CD4-positive, alpha-beta memory T cell (primary cell): ENCODE data around the gene SLC47A2. TPM values are rescaled to one million over a fixed set of nuclear protein-coding genes. Genes with fewer than 3 reads are reported as not detected.
A peak's percentile ranks its signal among the peaks of the same experiment; 100 is the strongest.
"Not testable (repeated sequence)": the region's sequence is repeated elsewhere in the genome, so short reads cannot be mapped to it uniquely, and the experiment has no call there.

Experiments
- CTCF ChIA-PET: fragments of 350-600 bp; sonication (Branson Sonifier 250); formaldehyde crosslinking; loops from one replicate; lab custom pipeline; 2021; ENCODE audit warnings: inconsistent platforms; ENCODE audit not compliant: partially characterized antibody; lab: Charles Lee
- POLR2A ChIA-PET: fragments of 350-600 bp; sonication (Branson Sonifier 250); formaldehyde crosslinking; loops from one replicate; lab custom pipeline; 2021; ENCODE audit not compliant: partially characterized antibody; lab: Charles Lee
- DNase-seq, 5 donors: peaks; one replicate each; pipeline versions ENCODE4 v3.0.0 to v3.0.0-alpha.2; 2020 to 2022; ENCODE audit warnings: mixed read lengths in 1 of 5
- H3K27ac ChIP-seq: one replicate; pipeline ENCODE4 v1.7.0; 2013; ENCODE audit warnings: low read depth, low read length
- H3K27me3 ChIP-seq: 2 replicates; pipeline ENCODE4 v1.7.0; 2013; ENCODE audit warnings: mild to moderate bottlenecking, low read length, moderate library complexity; ENCODE audit not compliant: insufficient read depth
- H3K36me3 ChIP-seq: 2 replicates; pipeline ENCODE4 v1.7.0; 2013; ENCODE audit warnings: mild to moderate bottlenecking, low read length, moderate library complexity; ENCODE audit not compliant: insufficient read depth
- H3K4me1 ChIP-seq: 2 replicates; pipeline ENCODE4 v1.7.0; 2013; ENCODE audit warnings: mild to moderate bottlenecking, low read length, moderate library complexity; ENCODE audit not compliant: insufficient read depth
- H3K4me3 ChIP-seq, 2 donors: one replicate each; pipeline ENCODE4 v1.7.0; 2013; ENCODE audit warnings: low read length in 2 of 2, mild to moderate bottlenecking in 1 of 2
- H3K9me3 ChIP-seq, 2 donors: one replicate each; pipeline ENCODE4 v1.7.0; 2013; ENCODE audit warnings: low read length in 2 of 2, control low read depth in 1 of 2; ENCODE audit not compliant: control insufficient read depth in 1 of 2
- H3K27ac Mint-ChIP-seq, 7 donors: one replicate each; pipeline ENCODE4 v1.8.0; 2020 to 2021; ENCODE audit warnings: mixed read lengths in 7 of 7, mild to moderate bottlenecking in 6 of 7, inconsistent platforms in 3 of 7, moderate library complexity in 3 of 7
- H3K27me3 Mint-ChIP-seq, 2 donors: one replicate each; pipeline ENCODE4 v1.8.0; 2020 to 2021; ENCODE audit warnings: mixed read lengths in 2 of 2
- H3K36me3 Mint-ChIP-seq, 2 donors: one replicate each; pipeline ENCODE4 v1.8.0; 2020 to 2021; ENCODE audit warnings: mixed read lengths in 2 of 2, inconsistent platforms in 1 of 2, mild to moderate bottlenecking in 1 of 2
- H3K4me1 Mint-ChIP-seq, 4 donors: one replicate each; pipeline ENCODE4 v1.8.0; 2020 to 2021; ENCODE audit warnings: mixed read lengths in 4 of 4, mild to moderate bottlenecking in 1 of 4
- H3K4me3 Mint-ChIP-seq, 8 donors: one replicate each; pipeline ENCODE4 v1.8.0; 2020 to 2021; ENCODE audit warnings: mixed read lengths in 8 of 8, mild to moderate bottlenecking in 7 of 8, moderate library complexity in 6 of 8, inconsistent platforms in 3 of 8
- H3K9me3 Mint-ChIP-seq, 8 donors: one replicate each; pipeline ENCODE4 v1.8.0; 2020 to 2021; ENCODE audit warnings: mixed read lengths in 8 of 8, mild to moderate bottlenecking in 5 of 8, inconsistent platforms in 3 of 8, moderate library complexity in 1 of 8
- intact Hi-C: fragments of 100-400 bp; cut with micrococcal nuclease; formaldehyde crosslinking; loops from one replicate; pipeline ENCODE4 v1.15.1; 2023
- polyA plus RNA-seq, 2 donors: library from polyadenylated mRNA; unstranded; fragments of 300-500 nt; fragmentation: Illumina TruSeq; gene quantifications; one replicate each; pipeline ENCODE4 v1.2.3, GENCODE V29; 2021
- total RNA-seq, 2 experiments: library from RNA; stranded (reverse); gene quantifications; one replicate each; pipeline ENCODE4 v1.2.3, GENCODE V29; 2021

SLC47A2 gene
- total and polyA plus RNA-seq, 4 experiments from 2014 or later: not detected

DNA sequence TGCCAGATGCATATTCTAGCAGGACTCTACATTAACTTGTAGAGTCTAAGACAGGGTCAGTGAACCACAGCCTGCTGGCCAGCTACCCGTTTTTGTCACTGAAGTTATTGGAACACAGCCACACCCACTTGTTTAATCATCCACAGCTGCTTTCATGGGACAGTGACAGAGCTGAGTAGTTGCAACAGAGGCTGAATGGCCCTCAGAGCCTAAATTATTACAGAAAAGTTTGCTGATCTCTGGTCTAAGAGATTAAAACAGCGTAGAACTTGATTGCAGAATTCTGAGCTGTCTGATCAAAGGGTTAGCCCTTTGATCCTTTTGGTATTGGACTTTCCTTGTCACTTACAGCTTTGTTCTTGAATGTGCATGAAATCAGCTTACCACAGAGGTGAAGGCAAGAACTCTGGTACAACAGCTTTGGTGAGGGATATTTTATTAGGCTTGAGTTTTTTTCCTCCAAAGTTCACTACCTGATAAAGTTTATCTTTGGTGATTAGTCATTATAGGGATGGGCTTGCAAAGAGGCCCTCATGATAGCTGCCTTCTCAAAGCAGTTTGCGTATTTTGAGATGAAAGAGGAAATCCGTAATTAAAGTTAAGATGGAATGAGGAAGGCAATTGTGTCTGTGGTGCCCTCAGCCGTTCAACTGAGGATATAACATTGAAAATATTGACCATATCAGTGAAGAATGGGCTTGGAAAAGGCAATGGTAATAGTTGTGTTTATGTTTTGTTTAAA is 44.2 kb downstream of the SLC47A2 start:
- intact Hi-C loops: no loop called here
- no peaks in the 10 kb centered on the region for H3K4me1 ChIP-seq
- no peaks in the 10 kb centered on the region for H3K27me3 Mint-ChIP-seq
- POLR2A ChIA-PET: interaction anchor here (1.0 kb wide), 1 partner anchor 24 kb away, joined by 4 read pairs; no protein-coding TSS in a partner anchor
- H3K4me3 ChIP-seq: no peak overlapping the region
- no peaks in the 10 kb centered on the region for H3K27me3 ChIP-seq
- H3K4me1 Mint-ChIP-seq: peaks cover 0 to 3% (median 0%) of the 10 kb centered on the region in 4 donors
- peak overlapping the region in 1 of 7 donors; percentile 64 for H3K27ac Mint-ChIP-seq
- H3K9me3 ChIP-seq: no peaks in the 10 kb centered on the region
- H3K9me3 Mint-ChIP-seq: no peaks in the 10 kb centered on the region
- no peak for DNase-seq
- CTCF ChIA-PET: interaction anchor here (0.6 to 2.1 kb wide), 4 partner anchors 24 to 320 kb away, joined by 4 to 5 read pairs (median 4); partner anchors contain the start of gene ALDH3A2
- H3K36me3 Mint-ChIP-seq: peaks cover 39 to 48% of the 10 kb centered on the region in 2 donors
- no peak overlapping the region for H3K4me3 Mint-ChIP-seq
- no peak overlapping the region for H3K27ac ChIP-seq
- peaks cover 13% of the 10 kb centered on the region for H3K36me3 ChIP-seq

GRCh38 chr17:19671433-19671832 is 45.0 kb downstream of the SLC47A2 start:
- no peak for DNase-seq
- H3K9me3 ChIP-seq: no peaks in the 10 kb centered on the region
- H3K36me3 ChIP-seq: peaks cover 13% of the 10 kb centered on the region
- no peaks in the 10 kb centered on the region for H3K4me1 ChIP-seq
- CTCF ChIA-PET: interaction anchor here (1.4 to 2.1 kb wide), 3 partner anchors 23 to 95 kb away, joined by 4 to 5 read pairs (median 4); partner anchors contain the start of gene ALDH3A2
- intact Hi-C loops: no loop called here
- H3K36me3 Mint-ChIP-seq: peaks cover 34 to 47% of the 10 kb centered on the region in 2 donors
- no peaks in the 10 kb centered on the region for H3K27me3 ChIP-seq
- no peaks in the 10 kb centered on the region for H3K27me3 Mint-ChIP-seq
- no peak overlapping the region for H3K4me3 Mint-ChIP-seq
- no peak overlapping the region for H3K4me3 ChIP-seq
- H3K27ac Mint-ChIP-seq: no peak overlapping the region
- H3K9me3 Mint-ChIP-seq: no peaks in the 10 kb centered on the region
- no peak overlapping the region for H3K27ac ChIP-seq
- POLR2A ChIA-PET: interaction anchor here (1.0 kb wide), 1 partner anchor 24 kb away, joined by 4 read pairs; no protein-coding TSS in a partner anchor
- H3K4me1 Mint-ChIP-seq: peaks cover 0 to 3% (median 0%) of the 10 kb centered on the region in 4 donors

GRCh38 chr17:19670908-19671307 is 45.5 kb downstream of the SLC47A2 start:
- POLR2A ChIA-PET: interaction anchor here (1.0 kb wide), 1 partner anchor 23 kb away, joined by 4 read pairs; no protein-coding TSS in a partner anchor
- peaks cover 13% of the 10 kb centered on the region for H3K36me3 ChIP-seq
- Mint-ChIP-seq H3K27me3 (no peaks in the 10 kb centered on the region), H3K4me1 (peaks cover 0 to 3% (median 0%) of the 10 kb centered on the region in 4 donors), H3K27ac (no peak overlapping the region), H3K4me3 (no peak overlapping the region), H3K9me3 (no peaks in the 10 kb centered on the region), H3K36me3 (peaks cover 35 to 48% of the 10 kb centered on the region in 2 donors)
- no peaks in the 10 kb centered on the region for H3K27me3 ChIP-seq
- no peak overlapping the region for H3K4me3 ChIP-seq
- H3K9me3 ChIP-seq: no peaks in the 10 kb centered on the region
- no peak overlapping the region for H3K27ac ChIP-seq
- CTCF ChIA-PET: interaction anchor here (1.4 to 2.1 kb wide), 3 partner anchors 23 to 96 kb away, joined by 4 to 5 read pairs (median 4); partner anchors contain the start of gene ALDH3A2
- no peaks in the 10 kb centered on the region for H3K4me1 ChIP-seq
- DNase-seq: no peak
- intact Hi-C loops: no loop called here

DNA sequence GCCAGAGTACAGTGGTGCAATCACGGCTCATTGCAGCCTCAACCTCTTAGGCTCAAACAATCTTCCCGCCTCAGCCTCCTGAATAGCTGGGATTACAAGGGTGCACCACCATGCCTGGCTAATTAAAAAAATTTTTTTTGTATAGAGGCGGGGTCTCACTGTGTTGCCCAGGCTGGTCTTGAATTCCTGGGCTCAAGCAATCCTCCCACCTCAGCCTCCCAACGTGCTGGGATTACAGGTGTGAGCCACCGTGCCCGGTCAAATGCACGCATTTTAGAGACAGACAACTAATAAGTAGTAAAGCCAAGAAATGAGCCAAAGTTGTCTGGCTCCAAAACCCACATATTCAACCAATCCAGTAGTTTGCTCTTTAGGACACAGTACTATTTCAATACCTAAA is 46.7 kb downstream of the SLC47A2 start:
- POLR2A ChIA-PET, H3K27me3 Mint-ChIP-seq, H3K4me3 ChIP-seq, H3K27ac Mint-ChIP-seq, H3K4me3 Mint-ChIP-seq, H3K27me3 ChIP-seq, H3K4me1 ChIP-seq, intact Hi-C loops, H3K27ac ChIP-seq, H3K4me1 Mint-ChIP-seq, H3K9me3 Mint-ChIP-seq, DNase-seq, H3K9me3 ChIP-seq: not testable (repeated sequence)
- peaks cover 13% of the 10 kb centered on the region for H3K36me3 ChIP-seq
- H3K36me3 Mint-ChIP-seq: peaks cover 37 to 45% of the 10 kb centered on the region in 2 donors
- CTCF ChIA-PET: interaction anchor here (1.9 to 2.1 kb wide), 2 partner anchors 24 to 93 kb away, joined by 5 read pairs; no protein-coding TSS in a partner anchor

- Mint-ChIP-seq H3K27ac (no peak overlapping the region), H3K27me3 (no peaks in the 10 kb centered on the region), H3K4me3 (no peak overlapping the region), H3K36me3 (peaks cover 41 to 48% of the 10 kb centered on the region in 2 donors), H3K9me3 (peaks cover 0 to 2% (median 0%) of the 10 kb centered on the region in 8 donors), H3K4me1 (peaks cover 0 to 2% (median 0%) of the 10 kb centered on the region in 4 donors)
- Histone ChIP-seq H3K9me3 (no peaks in the 10 kb centered on the region), H3K36me3 (peaks cover 15% of the 10 kb centered on the region), H3K27me3 (no peaks in the 10 kb centered on the region), H3K4me1 (no peaks in the 10 kb centered on the region), H3K27ac (no peak overlapping the region), H3K4me3 (no peak overlapping the region)
- intact Hi-C loops: no loop called here
- no peak for DNase-seq
- CTCF ChIA-PET: no interaction called here
- POLR2A ChIA-PET: no interaction called here
Measured at GRCh38 chr17:19664821-19665181, 51.6 kb downstream of the SLC47A2 start.

GRCh38 chr17:19664136-19664820 is 52.1 kb downstream of the SLC47A2 start:
- CTCF ChIA-PET: no interaction called here
- Histone ChIP-seq H3K27me3 (no peaks in the 10 kb centered on the region), H3K27ac (no peak overlapping the region), H3K9me3 (no peaks in the 10 kb centered on the region), H3K4me3 (no peak overlapping the region), H3K4me1 (no peaks in the 10 kb centered on the region), H3K36me3 (peaks cover 15% of the 10 kb centered on the region)
- DNase-seq: no peak
- POLR2A ChIA-PET: no interaction called here
- Mint-ChIP-seq H3K36me3 (peaks cover 41 to 51% of the 10 kb centered on the region in 2 donors), H3K9me3 (peaks cover 0 to 2% (median 0%) of the 10 kb centered on the region in 8 donors), H3K4me3 (no peak overlapping the region), H3K27ac (no peak overlapping the region), H3K4me1 (peaks cover 0 to 2% (median 0%) of the 10 kb centered on the region in 4 donors), H3K27me3 (no peaks in the 10 kb centered on the region)
- intact Hi-C loops: no loop called here

GRCh38 chr17:19663097-19663496 is 53.3 kb downstream of the SLC47A2 start:
- intact Hi-C loops: no loop called here
- peaks cover 46 to 52% of the 10 kb centered on the region in 2 donors for H3K36me3 Mint-ChIP-seq

More at GRCh38 chr17:19663097-19663496, 53.3 kb downstream of the SLC47A2 start:
- Histone ChIP-seq H3K36me3 (peaks cover 15% of the 10 kb centered on the region), H3K9me3 (no peaks in the 10 kb centered on the region), H3K4me1 (no peaks in the 10 kb centered on the region), H3K27me3 (no peaks in the 10 kb centered on the region), H3K27ac (no peak overlapping the region), H3K4me3 (no peak overlapping the region)
- Mint-ChIP-seq H3K27me3 (no peaks in the 10 kb centered on the region), H3K9me3 (peaks cover 0 to 2% (median 0%) of the 10 kb centered on the region in 8 donors), H3K4me1 (peaks cover 0 to 2% (median 0%) of the 10 kb centered on the region in 4 donors), H3K27ac (no peak overlapping the region), H3K4me3 (no peak overlapping the region)
- POLR2A ChIA-PET: interaction anchor here (1.2 kb wide), 1 partner anchor 14 kb away, joined by 4 read pairs; the partner anchor contains the start of gene ALDH3A2
- DNase-seq: no peak
- CTCF ChIA-PET: no interaction called here
